ENCODE data around the gene SMIM44.

- TF ChIP-seq EZH2 (optimal IDR thresholded peaks at IDR 0.05; ENCODE audit: low read depth, low read length) = no peak
- TF ChIP-seq CTCF (IDR thresholded peaks at IDR 0.05; ENCODE audit: low read length) = no peak
Observed at GRCh38 chr19:3474010-3474409, 9.2 kb downstream of the SMIM44 start.
